NCI-H2227 (cell line): ENCODE data around the gene TAS2R60.
"Not testable (repeated sequence)": the region's sequence is repeated elsewhere in the genome, so short reads cannot be mapped to it uniquely, and the experiment has no call there.

ENCODE experiments used
- DNase-seq: peaks from one replicate; lab custom pipeline; 2025; ENCODE audit not compliant: unreplicated experiment; lab: John Stamatoyannopoulos, UW

The TAS2R60 gene

DNA sequence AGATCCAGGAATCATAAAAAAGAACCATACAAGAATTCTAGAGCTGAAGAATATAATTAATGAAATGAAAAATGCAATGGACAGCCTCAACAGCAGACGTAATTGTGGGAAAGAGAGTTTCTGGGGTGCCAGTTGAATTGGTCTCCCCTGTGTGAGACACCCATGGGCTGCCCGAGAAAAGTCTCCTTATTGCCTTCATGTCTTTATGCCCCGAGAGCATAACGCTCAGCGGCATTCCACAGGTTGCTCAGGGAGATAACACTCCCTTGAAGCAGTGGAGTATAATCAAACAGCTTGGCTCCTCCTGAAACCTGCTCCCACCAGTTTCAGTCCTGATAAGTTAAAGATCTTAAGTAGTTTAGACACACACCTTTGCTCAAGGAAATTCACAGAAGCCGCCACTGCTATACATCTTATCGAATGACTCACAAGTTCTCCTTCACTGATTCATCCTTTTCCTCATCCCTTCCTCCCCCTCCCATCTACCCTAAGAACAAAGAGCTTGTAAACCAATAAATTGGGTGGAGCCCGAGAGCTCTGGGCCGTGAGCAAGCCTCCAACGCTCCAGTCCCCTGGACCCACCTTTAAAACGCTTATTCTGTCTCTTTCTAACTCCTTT lies 28.9 kb downstream of the TAS2R60 start:
- not testable (repeated sequence) for DNase-seq

DNA sequence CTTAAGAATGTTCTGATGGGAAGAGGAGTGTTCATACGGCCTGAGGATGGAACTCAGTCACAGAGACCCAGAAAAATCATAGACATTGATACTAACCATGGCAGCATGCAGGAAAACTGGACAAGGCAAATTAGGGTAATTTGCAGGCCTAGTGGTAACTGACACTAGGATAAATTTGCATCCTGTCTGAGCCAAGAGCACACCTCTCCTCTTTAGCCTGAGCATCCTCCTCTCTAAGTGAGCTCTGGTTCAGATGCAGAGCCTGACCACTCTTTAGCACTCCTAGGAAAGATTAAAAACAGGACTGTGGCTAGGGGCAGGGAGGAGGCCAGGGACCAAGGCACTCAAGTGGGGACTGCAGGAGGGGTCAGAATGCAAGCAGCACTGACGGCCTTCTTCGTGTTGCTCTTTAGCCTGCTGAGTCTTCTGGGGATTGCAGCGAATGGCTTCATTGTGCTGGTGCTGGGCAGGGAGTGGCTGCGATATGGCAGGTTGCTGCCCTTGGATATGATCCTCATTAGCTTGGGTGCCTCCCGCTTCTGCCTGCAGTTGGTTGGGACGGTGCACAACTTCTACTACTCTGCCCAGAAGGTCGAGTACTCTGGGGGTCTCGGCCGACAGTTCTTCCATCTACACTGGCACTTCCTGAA lies 34.4 kb downstream of the TAS2R60 start, which contains the start of gene TAS2R41:
Gene TAS2R41 (plus strand): TSS at position 373 of the 650 bp plus-strand sequence. CDS start 0 bp downstream, at position 373.
- no peak for DNase-seq

- no peak for DNase-seq
These were observed 36.0 kb downstream of the TAS2R60 start for GRCh38 chr7:143479055-143479766.

- no peak for DNase-seq
These were observed 37.2 kb downstream of the TAS2R60 start for GRCh38 chr7:143480501-143480900.

DNA sequence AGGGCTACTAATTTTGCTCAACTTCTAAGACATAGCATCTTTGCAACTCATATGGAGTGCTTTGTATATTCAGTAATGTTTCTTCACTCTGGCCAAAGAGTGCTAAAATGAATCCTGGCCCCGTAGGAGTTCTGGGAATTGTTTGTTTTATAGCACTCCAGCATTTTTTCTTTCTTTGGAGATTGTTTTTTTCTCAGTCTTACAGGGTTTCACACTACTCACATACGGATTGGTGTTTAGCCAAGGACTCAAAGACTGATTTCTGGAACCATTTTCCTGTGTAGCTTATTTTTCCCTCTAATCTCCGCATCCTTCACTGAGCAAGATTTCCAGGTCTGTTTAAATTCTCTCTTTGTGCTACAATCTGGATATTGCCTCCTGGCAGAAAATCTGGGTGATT lies 40.9 kb downstream of the TAS2R60 start:
- DNase-seq: no peak

GRCh38 chr7:143485094-143485493 lies 41.8 kb downstream of the TAS2R60 start:
- DNase-seq: no peak

GRCh38 chr7:143485500-143485899 lies 42.2 kb downstream of the TAS2R60 start:
- no peak for DNase-seq

DNA sequence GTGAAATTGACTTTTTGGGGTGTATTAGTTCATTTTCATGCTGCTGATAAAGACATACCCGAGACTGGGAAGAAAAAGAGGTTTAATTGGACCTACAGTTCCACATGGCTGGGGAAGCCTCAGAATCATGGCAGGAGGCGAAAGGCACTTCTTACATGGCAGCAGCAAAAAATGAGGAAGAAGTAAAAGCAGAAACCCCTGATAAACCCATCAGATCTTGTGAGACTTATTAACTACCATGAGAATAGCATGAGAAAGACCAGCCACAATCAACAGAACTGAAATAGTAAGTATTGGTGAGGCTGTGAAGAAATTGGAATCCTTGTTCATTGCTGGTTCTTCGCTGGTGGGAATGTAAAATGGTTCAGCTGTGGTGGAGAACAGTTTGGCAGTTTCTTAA lies 43.0 kb downstream of the TAS2R60 start:
- DNase-seq: not testable (repeated sequence)

DNA sequence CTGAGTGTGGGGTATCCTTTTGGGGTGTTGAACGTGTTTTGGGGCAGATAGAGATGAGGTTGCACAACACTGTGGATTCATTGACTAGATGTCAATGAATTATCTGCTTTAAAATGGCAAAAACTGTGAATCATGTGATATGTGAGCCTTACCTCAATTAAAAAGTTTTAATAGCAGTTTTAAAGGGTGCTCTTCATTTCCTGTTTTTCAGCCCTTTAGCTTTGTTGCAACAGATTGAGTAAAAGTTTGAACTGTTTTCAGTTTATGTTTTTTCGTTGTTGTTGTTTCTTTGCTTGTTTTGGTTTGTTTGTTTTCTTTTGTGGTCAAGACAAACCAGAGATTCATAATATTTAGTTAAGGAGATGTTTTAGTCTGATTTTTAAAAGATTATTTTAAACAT lies 43.8 kb downstream of the TAS2R60 start:
- DNase-seq: no peak

GRCh38 chr7:143487566-143487965 lies 44.3 kb downstream of the TAS2R60 start:
- no peak for DNase-seq

DNA sequence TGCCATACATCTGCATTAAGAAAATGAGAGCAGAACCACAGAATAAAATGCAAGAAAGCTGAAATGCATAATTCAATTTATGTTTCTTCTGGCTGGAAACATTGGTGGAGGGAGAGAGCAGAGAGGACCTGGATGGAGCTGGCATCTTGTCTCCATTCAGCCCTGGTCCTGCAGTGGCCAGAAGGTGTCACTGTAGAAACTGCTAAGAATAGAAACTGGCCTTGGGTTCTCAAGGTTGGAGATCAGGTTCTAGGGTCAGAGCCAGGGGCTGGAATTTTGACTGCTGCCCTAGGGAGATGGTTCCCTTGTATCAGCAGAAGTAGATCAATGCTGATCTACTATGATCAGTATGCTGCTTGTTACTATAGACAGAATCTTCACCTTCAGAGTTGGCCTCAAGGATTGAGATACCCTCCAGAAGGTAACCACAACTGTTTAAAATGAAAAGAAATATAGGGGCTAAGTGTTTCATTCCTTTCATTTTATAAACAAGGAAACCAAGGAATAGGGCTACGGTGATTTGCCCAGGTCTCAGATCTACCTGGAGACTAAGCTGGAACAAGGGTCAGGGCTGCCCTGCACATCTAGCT lies 47.6 kb downstream of the TAS2R60 start:
- DNase-seq: no peak

DNA sequence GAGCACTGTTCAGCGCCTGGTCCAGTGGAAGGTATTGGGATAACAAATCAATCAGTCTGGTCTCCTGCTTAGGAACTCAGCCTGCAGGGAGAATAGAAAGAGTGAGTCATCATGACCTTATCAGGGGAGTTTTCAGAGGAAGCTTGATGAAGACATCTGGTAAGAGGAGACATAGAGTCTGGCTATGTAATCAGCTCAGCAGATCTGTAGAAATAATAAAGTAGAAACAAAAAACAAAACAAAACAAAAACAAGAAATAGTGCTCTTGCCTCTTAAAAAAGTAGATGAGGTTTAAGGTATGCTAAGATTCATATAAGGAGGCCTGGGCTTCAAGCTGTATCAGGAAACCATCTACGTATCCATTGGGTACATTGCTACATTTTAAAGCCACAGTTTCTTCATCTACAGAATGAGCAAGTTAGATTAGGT lies 48.8 kb downstream of the TAS2R60 start:
- no peak for DNase-seq

- no peak for DNase-seq
These were observed 49.8 kb downstream of the TAS2R60 start for GRCh38 chr7:143492799-143493739.

DNA sequence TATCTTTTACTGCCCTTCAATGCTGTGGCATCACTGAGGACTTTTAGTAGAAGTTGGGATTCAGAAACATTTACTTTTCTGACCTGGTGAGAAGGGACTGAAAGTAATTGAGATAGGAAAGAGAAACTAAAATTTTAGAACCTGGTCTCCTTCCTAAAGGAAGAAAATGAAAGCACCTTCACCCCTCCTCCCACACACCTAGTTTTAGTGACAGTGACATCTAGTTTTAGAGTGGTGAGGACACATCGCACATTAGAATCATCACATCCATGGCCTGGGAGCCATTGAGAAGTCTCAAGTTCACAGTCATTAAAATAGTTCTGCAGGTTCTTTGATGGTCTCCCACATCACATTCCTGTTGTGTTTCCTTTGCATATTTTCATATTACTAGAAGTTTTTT lies 50.5 kb downstream of the TAS2R60 start:
- no peak for DNase-seq
